HG02981 (cell line): ENCODE measurements around the gene RAB22A.

ENCODE experiments used
- ATAC-seq: cut with Tn5 transposase; IDR thresholded peaks from one replicate; pipeline ENCODE4 v1.9.1; 2021; ENCODE audit warnings: mild to moderate bottlenecking, moderate library complexity; ENCODE audit not compliant: unreplicated experiment

Gene RAB22A

DNA sequence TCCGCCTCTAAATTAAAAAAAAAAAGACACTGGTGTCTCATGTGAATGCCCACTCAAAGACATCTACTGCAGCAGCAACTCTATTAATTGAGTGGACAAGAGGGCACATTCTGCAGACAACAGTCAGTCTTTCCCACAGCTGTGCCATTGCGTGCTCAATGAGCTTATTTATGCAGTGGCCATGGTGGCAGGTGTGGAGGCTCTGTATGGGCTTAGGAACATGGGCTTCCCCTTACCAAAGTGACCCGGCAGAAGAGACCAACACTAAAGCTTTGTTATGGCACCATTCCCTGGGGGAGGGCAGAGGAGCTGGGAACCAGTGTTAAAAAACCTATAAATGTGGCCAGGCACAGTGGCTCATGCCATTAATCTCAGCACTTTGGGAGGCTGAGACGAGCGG, 75.3 kb downstream of the RAB22A start:
- ATAC-seq = no peak

DNA sequence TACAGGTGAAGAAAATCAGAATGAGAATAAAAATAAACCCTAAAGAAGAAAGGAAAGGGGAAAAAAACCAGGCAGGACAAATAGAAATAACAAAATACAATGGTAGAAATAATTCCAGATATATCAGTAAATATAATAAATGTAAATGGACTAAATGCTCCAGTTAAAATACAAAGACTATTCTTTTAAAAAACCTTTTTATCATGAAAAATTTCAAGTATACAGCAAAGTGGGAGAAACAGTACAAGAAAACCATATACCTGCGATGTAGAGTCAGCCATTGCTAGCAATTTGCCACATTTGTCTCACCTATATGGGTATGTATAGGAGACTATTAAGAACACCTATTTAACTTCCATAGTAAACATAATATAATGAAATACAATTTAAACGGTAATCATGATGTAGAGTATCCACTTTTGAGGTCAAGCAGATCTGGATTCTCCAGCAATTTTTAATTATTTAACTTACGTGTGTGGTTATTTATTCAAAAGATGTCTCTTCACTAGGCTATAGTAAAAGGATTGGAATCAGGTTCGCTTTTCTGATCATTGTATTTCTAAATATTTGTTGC, 78.6 kb downstream of the RAB22A start:
- no peak for ATAC-seq

DNA sequence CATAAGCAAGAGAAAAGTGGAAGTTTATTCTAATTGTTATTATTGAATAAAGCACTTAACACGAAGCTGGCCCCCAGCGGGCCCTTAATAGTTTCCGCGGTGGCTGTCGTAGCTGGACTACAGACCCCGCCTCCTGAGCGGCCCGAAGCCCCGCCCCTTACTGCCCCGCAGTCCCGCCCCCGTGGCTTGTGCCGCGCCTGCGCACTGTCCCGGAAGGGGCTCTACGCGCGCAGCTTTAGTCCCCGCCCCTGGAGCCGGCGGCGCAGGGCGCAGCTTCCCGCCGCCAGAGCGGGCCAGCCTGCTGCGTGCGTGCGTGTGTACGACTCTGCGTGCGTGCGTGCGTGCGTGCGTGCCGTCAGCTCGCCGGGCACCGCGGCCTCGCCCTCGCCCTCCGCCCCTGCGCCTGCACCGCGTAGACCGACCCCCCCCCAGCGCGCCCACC, 79.4 kb downstream of the RAB22A start, which contains the start of gene VAPB:
VAPB (plus strand) TSS at position 348 of the 442 bp plus-strand sequence. CDS start 231 bp downstream, outside the sequence.
- peak; percentile 98 for ATAC-seq

DNA sequence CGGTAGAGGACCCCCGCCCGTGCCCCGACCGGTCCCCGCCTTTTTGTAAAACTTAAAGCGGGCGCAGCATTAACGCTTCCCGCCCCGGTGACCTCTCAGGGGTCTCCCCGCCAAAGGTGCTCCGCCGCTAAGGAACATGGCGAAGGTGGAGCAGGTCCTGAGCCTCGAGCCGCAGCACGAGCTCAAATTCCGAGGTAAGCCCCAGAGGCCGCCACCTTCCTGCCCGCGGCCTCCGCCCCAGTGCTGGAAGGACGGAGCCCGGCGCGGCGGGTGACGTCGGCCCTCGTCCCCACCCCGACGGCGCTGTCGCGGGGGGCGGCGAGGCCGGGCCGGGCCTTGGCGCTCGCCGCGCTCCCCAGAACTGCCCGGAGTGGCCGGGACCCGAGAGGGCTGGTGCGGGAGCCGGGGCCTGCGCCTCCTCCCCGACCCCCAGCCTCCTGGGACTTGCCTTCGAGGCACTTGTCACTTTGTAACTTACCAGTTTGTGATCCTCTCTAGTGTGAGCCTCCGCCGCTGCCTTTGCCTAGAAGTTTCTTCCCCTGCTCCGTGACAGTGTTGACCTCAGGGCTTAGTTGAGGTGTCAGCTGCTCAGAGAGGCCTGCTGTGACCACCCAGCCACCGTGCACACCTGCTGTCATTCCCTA, 79.9 kb downstream of the RAB22A start:
- peak; percentile 31 for ATAC-seq

DNA sequence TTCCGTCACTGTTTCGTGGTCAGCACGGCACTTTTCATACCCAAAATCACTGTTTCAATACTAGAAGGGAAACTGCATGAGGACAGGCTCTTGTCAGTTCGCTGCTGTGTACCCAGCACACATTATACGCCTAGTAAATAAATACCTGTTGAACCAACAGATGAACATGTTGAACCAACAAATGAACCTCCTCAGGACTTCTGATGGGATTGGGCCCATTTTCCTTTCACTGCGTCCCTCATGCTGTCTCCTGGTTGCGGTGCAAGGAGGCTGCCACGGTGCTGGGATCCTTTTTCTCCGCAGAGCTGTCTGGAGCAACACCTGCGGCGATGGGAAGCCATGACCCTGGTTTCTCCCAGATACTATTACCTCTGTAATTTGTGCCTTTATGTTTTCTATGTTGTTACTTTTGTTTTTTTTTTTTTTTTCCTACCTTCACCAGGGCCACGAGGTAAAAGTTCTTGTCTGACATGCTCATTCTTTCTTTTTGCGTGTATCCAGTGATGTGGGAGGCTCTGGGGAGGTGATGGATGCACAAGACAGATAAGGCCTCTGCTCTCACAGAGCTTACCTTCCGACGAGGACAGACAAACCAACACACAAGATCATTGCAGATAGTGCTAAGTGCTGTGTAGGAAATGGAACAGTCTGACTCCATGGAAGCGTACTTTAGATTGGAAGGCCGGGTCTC, 80.6 kb downstream of the RAB22A start:
- ATAC-seq = no peak

DNA sequence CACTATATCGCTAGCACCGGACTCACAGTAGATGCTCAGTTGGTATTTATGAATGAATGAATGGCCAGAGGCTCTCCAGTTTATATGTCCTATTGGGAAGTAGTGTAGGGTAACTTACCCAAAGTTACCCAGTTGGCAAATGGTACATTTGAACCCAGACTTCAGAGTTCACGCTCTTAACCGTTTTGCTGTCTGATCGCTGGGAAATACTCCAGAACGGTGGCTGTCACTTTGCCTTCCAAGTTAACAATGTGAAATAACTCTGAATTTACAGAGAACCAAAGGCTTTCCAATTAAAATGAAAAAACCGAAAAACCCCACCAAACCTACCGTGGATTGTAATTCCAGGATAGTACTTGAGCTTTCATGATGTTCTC, 81.1 kb downstream of the RAB22A start:
- no peak for ATAC-seq

DNA sequence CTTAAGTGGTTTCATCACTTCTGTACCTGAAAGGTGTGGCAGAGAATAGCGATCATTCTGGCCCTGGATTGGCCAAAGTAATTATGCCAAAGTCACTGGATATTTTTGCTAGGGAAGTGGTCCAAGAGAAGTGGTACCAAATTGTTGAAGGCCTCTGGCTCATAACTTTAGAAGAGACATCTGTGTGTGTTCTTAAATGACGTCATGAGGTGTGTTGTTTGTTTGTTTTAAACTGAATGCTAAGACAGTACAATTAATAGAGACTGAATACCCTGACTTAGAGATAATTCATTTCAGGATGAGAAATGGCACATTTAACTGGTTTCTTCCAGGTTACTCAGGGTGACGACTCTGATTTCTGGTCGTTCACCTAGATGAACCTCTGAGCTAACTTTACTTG, 82.8 kb downstream of the RAB22A start:
- no peak for ATAC-seq

DNA sequence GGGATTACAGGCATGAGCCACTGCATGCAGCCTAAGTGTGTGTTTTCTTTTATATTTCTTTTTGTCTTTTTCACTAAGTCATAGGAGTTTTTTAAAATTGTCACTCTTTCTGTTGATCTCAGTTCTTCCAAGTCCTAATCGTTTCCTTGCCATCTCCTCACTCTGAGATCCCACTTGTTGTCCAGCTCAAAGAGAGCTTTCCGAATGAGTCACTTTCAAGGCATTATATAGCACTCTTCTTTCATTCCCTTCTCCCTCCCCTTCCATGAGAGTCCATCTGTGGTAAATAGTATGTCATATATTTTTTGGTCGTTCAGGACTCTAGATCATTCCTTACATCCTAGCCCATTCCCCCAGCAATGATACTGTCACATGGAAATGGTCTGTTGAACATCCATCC, 83.8 kb downstream of the RAB22A start:
- ATAC-seq = no peak

DNA sequence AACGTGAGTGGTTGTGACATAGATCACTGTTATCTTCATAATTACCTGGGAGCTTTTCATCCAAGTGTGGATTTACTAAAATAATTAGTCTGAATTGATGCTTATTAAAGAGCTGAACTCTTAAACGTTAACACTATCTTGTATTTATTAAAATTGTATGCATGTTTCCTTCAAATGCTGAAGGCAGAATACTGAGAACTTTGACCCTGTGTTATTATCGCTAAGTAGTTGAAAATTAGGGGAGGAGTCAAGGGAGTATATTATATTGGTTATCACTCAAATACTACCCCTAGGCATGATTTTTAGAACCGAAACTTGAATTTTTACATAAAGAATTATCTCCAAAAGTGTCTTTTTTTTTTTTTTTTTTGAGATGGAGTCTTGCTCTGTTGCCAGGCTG, 85.3 kb downstream of the RAB22A start:
- ATAC-seq = no peak

DNA sequence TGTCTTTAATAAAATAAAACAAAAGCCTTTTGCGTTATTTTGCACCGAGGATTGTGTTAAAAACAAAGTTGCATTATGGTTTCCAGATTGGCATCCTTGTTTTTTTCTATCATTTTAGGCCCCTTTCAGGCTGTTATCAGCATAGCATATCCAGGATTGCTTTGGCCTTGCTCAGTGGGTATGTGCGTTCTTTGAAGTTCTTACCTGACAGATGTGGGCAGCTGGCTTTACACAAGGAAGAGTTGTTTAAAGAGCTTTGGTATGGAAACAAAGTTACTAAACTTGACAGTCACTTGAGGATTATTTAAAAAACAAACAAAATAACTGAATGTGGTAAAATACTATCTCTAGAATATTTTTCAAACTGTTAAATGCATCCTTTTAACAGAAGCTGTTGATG, 86.1 kb downstream of the RAB22A start:
- ATAC-seq = no peak

DNA sequence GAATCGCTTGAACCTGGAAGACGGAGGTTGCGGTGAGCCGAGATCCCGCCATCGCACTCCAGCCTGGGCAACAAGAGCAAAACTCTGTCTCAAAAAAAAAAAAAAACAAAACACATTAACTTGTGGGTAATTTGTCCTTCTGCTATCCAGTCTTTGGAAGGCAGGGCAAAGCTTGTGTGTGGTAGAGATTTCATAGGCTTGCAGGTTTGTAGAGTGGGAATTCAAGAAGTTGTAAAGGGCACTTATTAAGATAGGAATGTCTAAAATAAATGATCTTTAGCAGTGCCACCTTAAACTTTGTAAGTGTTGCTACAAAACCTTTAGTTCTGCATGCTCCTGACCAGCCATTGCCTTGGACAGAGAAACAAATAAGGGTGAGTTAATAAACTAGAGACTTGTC, 87.9 kb downstream of the RAB22A start:
- ATAC-seq = no peak

DNA sequence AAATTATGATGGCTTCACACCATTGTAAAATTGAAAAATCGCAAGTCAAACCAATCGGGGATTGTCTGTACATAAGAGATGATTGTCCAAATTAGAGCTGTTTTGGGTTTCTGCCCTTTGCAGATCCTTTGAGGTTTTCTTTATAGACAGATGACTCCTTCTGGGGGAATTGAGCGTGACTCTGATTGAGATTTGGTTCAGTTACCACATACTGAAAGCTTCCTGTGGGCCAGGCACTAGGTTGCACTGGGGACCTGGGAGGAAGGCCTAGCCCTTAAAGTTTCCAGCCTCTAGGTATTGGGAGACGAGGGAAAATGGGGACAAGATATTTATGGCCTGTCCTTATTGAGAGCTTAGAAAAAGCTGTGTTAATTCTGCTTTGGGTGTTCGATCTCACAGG, 88.7 kb downstream of the RAB22A start:
- ATAC-seq = no peak

DNA sequence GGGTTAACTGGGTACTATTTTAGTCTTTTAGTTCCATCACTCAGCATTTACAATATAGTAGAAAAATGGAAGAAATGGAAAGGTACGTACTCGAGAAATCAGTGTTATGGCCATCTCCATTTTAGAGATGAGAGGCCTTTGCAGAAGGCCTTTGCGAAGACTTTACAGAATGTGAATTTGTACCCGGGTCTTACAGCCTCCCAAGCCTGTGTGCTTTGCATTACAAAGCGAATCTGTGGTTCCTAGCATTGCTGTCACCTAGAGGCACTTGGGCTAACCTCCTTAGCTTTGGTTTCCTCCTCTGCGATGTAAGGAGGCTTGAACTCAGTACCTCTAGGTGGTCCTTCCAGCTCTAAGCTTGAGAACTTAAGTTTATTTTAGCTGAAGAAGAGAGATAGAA, 90.4 kb downstream of the RAB22A start:
- no peak for ATAC-seq

DNA sequence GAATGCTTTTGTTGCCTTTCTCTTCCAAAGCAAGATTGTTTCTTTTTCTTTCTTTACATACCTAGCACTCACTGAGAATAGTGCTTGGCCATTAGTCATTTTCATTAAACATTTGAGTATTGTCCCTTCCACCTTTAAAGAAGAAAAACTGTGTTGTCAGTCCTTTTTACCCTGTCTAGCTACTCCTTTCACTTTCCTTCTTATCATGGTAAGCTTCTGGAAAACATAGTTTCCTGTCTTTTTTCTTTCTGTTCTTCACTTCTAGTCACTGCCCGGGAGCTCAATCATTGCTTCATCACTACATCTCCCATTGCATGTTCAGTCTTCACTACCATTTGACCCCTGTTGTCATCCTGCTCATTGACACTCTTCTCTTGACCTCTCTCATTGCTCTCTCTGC, 91.6 kb downstream of the RAB22A start:
- ATAC-seq = no peak

DNA sequence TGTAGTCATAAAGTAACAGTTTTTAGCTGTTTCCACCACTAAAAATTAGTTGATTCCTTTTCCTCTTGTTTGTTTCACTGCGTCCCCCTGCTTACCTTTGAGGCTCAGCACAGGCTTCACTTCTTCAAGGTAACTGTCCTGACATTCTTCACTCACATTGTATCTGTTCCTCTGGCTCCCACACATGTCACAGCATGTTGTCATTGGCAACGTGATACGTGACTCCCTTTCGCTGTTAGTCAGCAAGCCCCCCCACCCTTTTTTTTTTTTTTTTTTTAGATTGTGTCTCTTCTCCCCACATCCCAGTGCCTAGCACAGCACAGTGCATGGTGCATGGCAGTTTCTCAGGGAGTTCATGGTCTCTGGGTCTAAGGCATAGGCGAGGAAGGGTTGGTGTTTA, 92.8 kb downstream of the RAB22A start:
- ATAC-seq = no peak

DNA sequence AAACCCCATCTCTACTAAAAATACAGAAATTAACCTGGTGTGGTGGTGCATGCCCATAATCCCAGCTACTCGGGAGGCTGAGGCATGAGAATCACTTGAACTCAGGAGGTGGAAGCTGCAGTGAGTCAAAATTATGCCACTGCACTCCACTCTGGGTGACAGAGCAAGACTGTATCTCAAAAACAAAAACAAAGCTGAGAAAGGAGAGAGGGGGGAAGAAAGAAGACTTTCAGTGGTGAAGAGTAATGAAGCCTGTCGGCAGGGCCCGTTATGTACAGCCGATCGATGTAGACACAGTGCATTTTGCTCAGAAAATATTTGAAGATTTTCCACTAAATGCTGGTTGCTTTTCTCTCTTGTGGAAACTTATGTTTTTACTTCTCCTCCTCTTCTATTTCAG, 93.3 kb downstream of the RAB22A start:
- ATAC-seq = no peak

DNA sequence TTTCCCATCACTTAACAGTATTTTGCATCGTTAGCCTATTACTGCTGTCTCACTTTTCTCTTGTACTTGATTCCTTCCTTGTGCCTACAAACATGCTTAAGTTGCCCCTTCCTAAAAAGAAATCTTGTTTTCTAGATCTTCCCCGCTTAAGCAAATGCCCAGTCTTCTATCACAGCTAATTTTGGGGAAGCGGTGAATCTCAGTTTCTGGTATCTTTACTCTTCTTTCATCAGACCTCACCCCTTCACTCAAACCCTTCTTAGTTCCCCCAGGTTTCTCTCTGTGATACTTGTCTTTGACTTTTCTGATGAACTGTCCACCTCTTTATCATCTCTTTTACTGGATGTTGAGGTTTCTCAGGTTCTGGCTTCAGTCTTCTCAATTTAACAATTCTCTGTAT, 93.8 kb downstream of the RAB22A start:
- no peak for ATAC-seq

DNA sequence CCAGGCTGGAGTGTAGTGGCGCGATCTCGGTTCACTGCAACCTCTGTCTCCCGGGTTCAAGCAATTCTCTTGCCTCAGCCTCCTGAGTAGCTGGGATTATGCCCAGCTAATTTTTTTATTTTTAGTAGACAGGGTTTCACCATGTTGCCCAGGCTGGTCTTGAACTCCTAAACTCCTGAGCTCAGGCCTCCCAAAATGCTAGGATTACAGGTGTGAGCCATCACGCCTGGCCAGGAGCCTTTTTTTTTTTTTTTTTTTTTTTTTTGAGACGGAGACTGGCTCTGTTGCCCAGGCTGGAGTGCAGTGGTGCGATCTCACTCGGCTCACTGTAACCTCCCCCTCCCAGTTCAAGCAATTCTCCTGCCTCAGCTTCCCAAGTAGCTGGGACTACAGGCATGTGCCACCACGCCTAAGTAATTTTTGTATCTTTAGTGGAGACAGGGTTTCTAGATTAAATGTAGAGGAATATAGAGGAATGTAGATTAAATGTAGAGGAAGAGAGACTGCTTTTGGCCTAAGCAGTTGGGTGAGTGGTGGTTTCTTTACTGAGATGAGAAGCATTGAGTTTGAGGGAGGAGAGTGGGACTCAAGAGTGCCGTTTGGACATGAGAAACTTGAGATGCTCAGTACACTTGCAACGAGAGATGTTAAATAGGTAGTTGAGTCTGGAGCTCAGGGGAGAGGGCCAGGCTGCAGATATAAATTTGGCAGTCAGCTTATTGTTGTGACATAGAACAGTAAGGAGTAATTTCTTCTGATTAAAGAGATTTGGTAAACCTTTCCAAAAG, 96.2 kb downstream of the RAB22A start:
- ATAC-seq = no peak

DNA sequence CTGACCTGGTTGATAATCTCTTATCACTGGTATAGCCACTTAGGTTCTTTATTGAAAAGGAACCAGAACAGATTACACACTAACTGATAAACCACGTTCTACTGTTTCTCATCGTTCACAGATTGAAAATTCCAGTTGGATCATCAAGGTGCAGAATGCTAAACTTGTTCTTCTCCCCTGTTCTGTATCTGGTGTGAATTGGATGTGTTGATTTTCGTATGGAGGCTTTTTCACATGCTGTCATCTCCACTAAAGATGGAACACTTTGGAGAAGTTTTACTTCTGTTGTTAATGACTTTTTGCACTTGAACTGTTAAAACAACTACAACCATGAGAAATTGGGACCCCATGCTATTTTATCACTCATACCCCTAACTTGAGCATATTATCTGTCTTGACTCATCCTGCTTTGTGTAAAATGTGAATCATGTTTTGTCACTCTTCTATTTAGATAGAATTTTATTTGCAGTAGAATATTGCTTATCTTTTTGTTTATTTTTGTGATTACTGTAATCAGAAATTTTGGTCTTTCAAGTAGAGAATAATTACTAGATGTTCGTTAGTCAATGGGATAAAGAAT, 97.0 kb downstream of the RAB22A start:
- no peak for ATAC-seq

DNA sequence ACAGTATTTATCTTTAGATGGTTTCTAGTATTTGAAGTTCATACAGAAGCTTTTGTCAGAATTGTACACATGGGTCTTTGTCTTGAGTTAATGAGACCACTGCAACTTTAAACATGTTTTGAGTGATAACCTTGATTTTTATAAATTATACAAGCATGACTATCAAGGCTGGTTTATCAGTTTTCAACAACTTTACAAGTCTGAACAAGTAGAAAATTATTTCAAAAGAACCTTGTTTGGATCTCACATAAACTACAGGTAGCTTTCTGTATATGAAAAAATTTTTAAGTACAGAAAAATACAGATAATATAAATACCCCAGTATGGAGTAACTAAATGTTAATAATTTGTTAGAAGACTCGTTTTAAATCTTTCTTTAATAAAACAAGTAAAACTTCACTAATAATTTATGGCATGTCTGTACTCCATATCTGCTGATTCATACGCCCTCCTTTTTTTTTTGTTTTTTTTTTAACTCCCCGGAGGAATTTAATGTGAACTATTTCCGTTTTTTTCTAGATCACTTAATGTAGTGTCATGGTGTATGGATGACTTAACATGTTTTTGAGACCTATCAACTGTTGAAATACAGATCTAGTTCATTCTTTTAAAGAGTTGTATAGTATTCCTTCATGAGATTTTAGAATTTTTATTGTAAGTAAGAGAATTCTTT, 97.8 kb downstream of the RAB22A start:
- ATAC-seq = no peak
